H1 (cell line): ENCODE data around the gene MUC4. TPM values are rescaled to one million over a fixed set of nuclear protein-coding genes. Genes with fewer than 3 reads are reported as not detected.

Experiments
- CTCF ChIA-PET: fragments of 300-600 bp; sonication (Branson Sonifier 250); formaldehyde crosslinking; loops from one replicate; lab custom pipeline; 2021; ENCODE audit not compliant: partially characterized antibody; lab: Charles Lee
- POLR2A ChIA-PET: fragments of 300-600 bp; sonication (Branson Sonifier 250); formaldehyde crosslinking; loops from one replicate; lab custom pipeline; 2021; ENCODE audit warnings: inconsistent platforms; ENCODE audit not compliant: partially characterized antibody; lab: Charles Lee
- DNase-seq, 2 experiments: peaks; one replicate each; pipeline versions ENCODE4 v3.0.0 to v3.0.0-alpha.2; 2010 to 2022; ENCODE audit warnings: low spot score in 2 of 2, low read depth in 1 of 2, mixed read lengths in 1 of 2
- FAIRE-seq: peaks from 2 replicates; lab custom pipeline; 2011; peaks lifted over from hg19 to GRCh38; lab: Jason Lieb, UNC
- H2AFZ ChIP-seq: 2 replicates; pipeline ENCODE4 v1.8.1; 2012; ENCODE audit warnings: low read length, inconsistent platforms
- H2AK5ac ChIP-seq: 2 replicates; pipeline ENCODE4 v1.6.1; 2013; ENCODE audit warnings: low read depth, low read length
- H2BK120ac ChIP-seq: replicated peaks from 2 replicates; pipeline ENCODE3; 2013; ENCODE audit warnings: low read depth, low read length, inconsistent platforms
- H2BK12ac ChIP-seq: 2 replicates; pipeline ENCODE4 v1.6.1; 2013; ENCODE audit warnings: low read depth, low read length
- H2BK15ac ChIP-seq: 2 replicates; pipeline ENCODE4 v1.6.1; 2013; ENCODE audit warnings: low read length
- H2BK20ac ChIP-seq: 2 replicates; pipeline ENCODE4 v1.6.1; 2013; ENCODE audit warnings: low read length
- H2BK5ac ChIP-seq: 2 replicates; pipeline ENCODE4 v1.6.1; 2013; ENCODE audit warnings: low read depth, low read length
- H3K14ac ChIP-seq: 2 replicates; pipeline ENCODE4 v1.6.1; 2013; ENCODE audit warnings: inconsistent platforms; ENCODE audit not compliant: insufficient read length
- H3K18ac ChIP-seq: 2 replicates; pipeline ENCODE4 v1.6.1; 2013; ENCODE audit warnings: low read length; ENCODE audit errors: extremely low read depth
- H3K23ac ChIP-seq: 2 replicates; pipeline ENCODE4 v1.6.1; 2013; ENCODE audit warnings: inconsistent platforms; ENCODE audit not compliant: insufficient read length
- H3K23me2 ChIP-seq: 2 replicates; pipeline ENCODE4 v1.6.1; 2013; ENCODE audit warnings: low read depth, low read length
- H3K27ac ChIP-seq: 2 replicates; pipeline ENCODE4 v1.6.1; 2011; ENCODE audit warnings: low read depth, low read length, inconsistent platforms
- H3K27me3 ChIP-seq, 4 experiments: replicated peaks in 1 of 4; 1 replicate in 1 of 4; 2 replicates in 3 of 4; pipeline versions ENCODE4 v1.6.1 to v1.8.1; 2011 to 2013; ENCODE audit warnings: low read length in 3 of 4, mild to moderate bottlenecking in 3 of 4, inconsistent platforms in 2 of 4, mixed read lengths in 2 of 4, moderate library complexity in 1 of 4; ENCODE audit not compliant: control insufficient read depth in 3 of 4, insufficient read depth in 3 of 4; ENCODE audit errors: extremely low read depth in 1 of 4
- H3K36me3 ChIP-seq, 4 experiments: 2 replicates each; pipeline versions ENCODE4 v1.6.1 to v1.8.1; 2011 to 2013; ENCODE audit warnings: mild to moderate bottlenecking in 4 of 4, low read length in 3 of 4, moderate library complexity in 2 of 4, control low read depth in 1 of 4, inconsistent platforms in 1 of 4; ENCODE audit not compliant: insufficient read depth in 4 of 4, control insufficient read depth in 2 of 4
- H3K4ac ChIP-seq: replicated peaks from 2 replicates; pipeline ENCODE3; 2013; ENCODE audit warnings: low read length, low read depth, mixed read lengths, inconsistent platforms; ENCODE audit not compliant: insufficient read length
- H3K4me1 ChIP-seq, 4 experiments: replicated peaks in 1 of 4; 1 replicate in 1 of 4; 2 replicates in 3 of 4; pipeline versions ENCODE4 v1.6.1 to v1.8.1; 2011 to 2013; ENCODE audit warnings: low read length in 3 of 4, inconsistent platforms in 2 of 4, mixed read lengths in 1 of 4; ENCODE audit not compliant: insufficient read depth in 4 of 4, control insufficient read depth in 3 of 4
- H3K4me2 ChIP-seq, 2 experiments: 2 replicates each; pipeline versions ENCODE4 v1.6.1 to v1.8.1; 2011 to 2013; ENCODE audit warnings: low read depth in 2 of 2, low read length in 2 of 2, control low read depth in 1 of 2, inconsistent platforms in 1 of 2, mild to moderate bottlenecking in 1 of 2; ENCODE audit not compliant: insufficient read depth in 1 of 2
- H3K4me3 ChIP-seq, 4 experiments: fragments of 200-600, 300-600 bp in 1 of 4; sonication (generic), shearing (Covaris generic), sonication (Bioruptor Twin) in 1 of 4; 2 replicates each; pipeline versions ENCODE4 v1.5.1 to v1.8.1; 2011 to 2016; ENCODE audit warnings: low read length in 4 of 4, low read depth in 3 of 4, control low read depth in 2 of 4, inconsistent platforms in 2 of 4, mild to moderate bottlenecking in 2 of 4, mixed read lengths in 1 of 4, moderate library complexity in 1 of 4; ENCODE audit not compliant: insufficient read depth in 2 of 4; ENCODE audit errors: extremely low read depth in 1 of 4
- H3K56ac ChIP-seq: replicated peaks from 2 replicates; pipeline ENCODE3; 2013; ENCODE audit warnings: low read depth, mild to moderate bottlenecking, mixed read lengths, low read length, inconsistent platforms; ENCODE audit not compliant: insufficient read length
- H3K79me1 ChIP-seq: 2 replicates; pipeline ENCODE4 v1.6.1; 2013; ENCODE audit warnings: low read depth, low read length, control low read depth
- H3K79me2 ChIP-seq, 2 experiments: 2 replicates each; pipeline versions ENCODE4 v1.6.1 to v1.8.1; 2012 to 2013; ENCODE audit warnings: low read length in 2 of 2, mild to moderate bottlenecking in 2 of 2, inconsistent platforms in 1 of 2; ENCODE audit not compliant: insufficient read depth in 2 of 2, control insufficient read depth in 1 of 2
- H3K9ac ChIP-seq, 4 experiments: replicated peaks in 1 of 4; 1 replicate in 1 of 4; 2 replicates in 3 of 4; pipeline versions ENCODE4 v1.6.1 to v1.8.1; 2011 to 2013; ENCODE audit warnings: low read depth in 3 of 4, low read length in 3 of 4, control low read depth in 2 of 4, mild to moderate bottlenecking in 2 of 4, moderate library complexity in 2 of 4, inconsistent platforms in 1 of 4; ENCODE audit errors: extremely low read depth in 1 of 4
- H3K9me3 ChIP-seq, 2 experiments: 2 replicates each; pipeline versions ENCODE4 v1.6.1 to v1.8.1; 2012 to 2013; ENCODE audit warnings: mild to moderate bottlenecking in 2 of 2, moderate library complexity in 2 of 2, control low read depth in 1 of 2, inconsistent platforms in 1 of 2, low read depth in 1 of 2, low read length in 1 of 2, mixed read lengths in 1 of 2; ENCODE audit not compliant: insufficient read depth in 2 of 2
- H4K20me1 ChIP-seq, 2 experiments: replicated peaks in 1 of 2; 2 replicates each; pipeline versions ENCODE3 to v1.8.1; 2011 to 2013; ENCODE audit warnings: inconsistent platforms in 2 of 2, low read length in 2 of 2, mild to moderate bottlenecking in 1 of 2; ENCODE audit not compliant: insufficient read depth in 2 of 2, control insufficient read depth in 1 of 2
- H4K5ac ChIP-seq: 2 replicates; pipeline ENCODE4 v1.6.1; 2013; ENCODE audit warnings: low read length, low read depth, mixed read lengths, inconsistent platforms; ENCODE audit not compliant: insufficient read length
- H4K8ac ChIP-seq: 2 replicates; pipeline ENCODE4 v1.8.0; 2013; ENCODE audit warnings: mild to moderate bottlenecking, moderate library complexity, low read length, inconsistent platforms; ENCODE audit not compliant: insufficient read depth; ENCODE audit errors: extremely low read depth
- H4K91ac ChIP-seq: replicated peaks from 2 replicates; pipeline ENCODE3; 2013; ENCODE audit warnings: low read length, mixed read lengths, inconsistent platforms; ENCODE audit not compliant: insufficient read length
- GTF2F1 ChIP-seq: IDR thresholded peaks from 2 replicates; pipeline ENCODE4 v1.6.1; 2012; ENCODE audit warnings: low read depth, low read length, improper control_type of control experiment, borderline replicate concordance
- WGBS, 2 experiments: shearing (Covaris generic) in 1 of 2; methylation state at CpG; one replicate each; pipeline versions ENCODE4 v1.1.6 to v1.1.7; 2013 to 2015; ENCODE audit warnings: low lambda C conversion rate in 2 of 2, mixed read lengths in 2 of 2, inconsistent platforms in 1 of 2, low coverage in 1 of 2, missing lambda C conversion rate in 1 of 2; ENCODE audit not compliant: insufficient replicate concordance in 2 of 2, insufficient coverage in 1 of 2, insufficient read length in 1 of 2; ENCODE audit errors: extremely low coverage in 1 of 2, missing lambda C conversion rate in 1 of 2; 5-methylcytosine and 5-hydroxymethylcytosine counted together
- polyA plus RNA-seq, 7 experiments: library from polyadenylated mRNA; depleted of rRNA in 3 of 7; stranded (reverse) in 5 of 7; unstranded in 2 of 7; fragments of >200 nt in 5 of 7; fragments of 200-250 nt in 2 of 7; gene quantifications; 1 replicate in 5 of 7; 2 replicates in 1 of 7; 4 replicates in 1 of 7; pipeline versions ENCODE4 v1.2.1 to v1.2.3, GENCODE V29; 2011 to 2013; ENCODE audit warnings: missing spikeins in 2 of 7, mixed read lengths in 2 of 7
- total RNA-seq: library from RNA; stranded (reverse); fragmentation: NEBNext Ultra II Directional; extraction: Animal tissue kit (Norgen Biotek cat#: 25700); gene quantifications from 2 replicates; pipeline ENCODE4 v1.2.1, GENCODE V29; 2021

Gene MUC4
- total and polyA plus RNA-seq, 2 of the 8 experiments (the other 6 are each of a cell fraction or from before 2014, with no cell fraction given): 0.89 to 2.0 TPM

DNA sequence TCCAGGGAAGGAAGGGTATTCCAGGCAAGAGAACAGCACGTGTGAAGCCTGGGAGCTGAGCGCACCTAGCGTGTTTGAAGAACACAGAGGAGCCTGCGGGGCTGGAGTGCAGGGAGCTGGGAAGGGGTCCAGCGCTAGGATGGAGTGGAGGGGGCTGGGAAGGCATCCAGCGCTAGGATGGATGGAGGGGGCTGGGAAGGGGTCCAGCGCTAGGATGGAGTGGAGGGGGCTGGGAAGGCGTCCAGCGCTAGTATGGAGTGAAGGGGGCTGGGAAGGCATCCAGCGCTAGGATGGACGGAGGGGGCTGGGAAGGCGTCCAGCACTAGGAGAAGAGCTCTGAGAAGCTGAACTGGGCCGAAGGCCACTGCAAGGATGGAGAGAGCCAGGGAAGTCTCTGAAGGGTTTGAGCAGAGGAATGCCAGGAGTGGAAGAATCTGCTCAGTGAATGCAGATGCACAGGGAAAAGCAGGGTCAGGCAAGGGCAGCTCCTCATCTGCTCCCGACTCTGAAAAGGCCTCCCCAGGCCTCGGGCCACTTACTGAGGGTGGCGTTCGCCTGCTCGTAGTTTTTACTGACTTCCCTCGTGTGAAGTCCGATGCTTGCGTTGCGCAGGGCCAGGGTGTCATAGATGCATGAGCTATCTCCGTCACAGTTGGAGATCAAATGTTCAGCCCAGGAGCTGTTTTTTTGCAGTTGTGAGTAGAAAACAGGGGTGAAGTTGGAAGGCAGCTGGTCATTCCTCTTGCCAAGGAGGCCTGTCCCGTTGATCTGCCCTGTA is 51.2 kb downstream of the MUC4 start:
- no peak overlapping the region for H4K91ac ChIP-seq
- H3K4me2 ChIP-seq: no peak overlapping the region
- DNase-seq: peak in 1 of 2 experiments; percentile 31
- WGBS, 2 experiments: 89% methylated on average over 18 of the region's 24 CpGs; no CpG with 5 or more reads in 1 of the 2 experiments
- FAIRE-seq: no peak
- H4K5ac ChIP-seq: no peak overlapping the region
- H3K4me1 ChIP-seq: peaks cover 0 to 8% (median 3%) of the 10 kb centered on the region in 4 experiments; a peak in 2 of 7 replicates
- no peak overlapping the region for H2BK12ac ChIP-seq
- H3K79me1 ChIP-seq: no peaks in the 10 kb centered on the region
- no peak overlapping the region for H3K23ac ChIP-seq
- H3K18ac ChIP-seq: no peak overlapping the region
- no peak overlapping the region for H3K14ac ChIP-seq
- H3K9me3 ChIP-seq: no peaks in the 10 kb centered on the region
- H2BK15ac ChIP-seq: no peak overlapping the region
- H3K4me3 ChIP-seq: no peak overlapping the region
- H3K79me2 ChIP-seq: no peaks in the 10 kb centered on the region
- H3K9ac ChIP-seq: no peak overlapping the region
- no peaks in the 10 kb centered on the region for H3K36me3 ChIP-seq
- H2BK120ac ChIP-seq: no peak overlapping the region
- TF ChIP-seq GTF2F1: no peak
- no peak overlapping the region for H2BK5ac ChIP-seq
- H3K27ac ChIP-seq: no peak overlapping the region
- CTCF ChIA-PET: interaction anchor here (0.6 to 3.0 kb wide), 4 partner anchors 9 to 98 kb away, joined by 3 to 21 read pairs (median 4); no protein-coding TSS in a partner anchor
- H2BK20ac ChIP-seq: no peak overlapping the region
- no peak overlapping the region for H3K4ac ChIP-seq
- no peaks in the 10 kb centered on the region; a peak in 2 of 7 replicates for H3K27me3 ChIP-seq
- H4K20me1 ChIP-seq: no peaks in the 10 kb centered on the region
- POLR2A ChIA-PET: interaction anchor here (1.5 kb wide), 1 partner anchor 10 kb away, joined by 3 read pairs; no protein-coding TSS in a partner anchor
- H3K56ac ChIP-seq: no peak overlapping the region
- no peak overlapping the region for H2AFZ ChIP-seq
- no peaks in the 10 kb centered on the region for H3K23me2 ChIP-seq
- no peak overlapping the region for H2AK5ac ChIP-seq
- H4K8ac ChIP-seq: no peak overlapping the region
